Esophagus squamous epithelium (tissue), 4 donors: ENCODE data around the gene AVL9.

Experiments used
- POLR2A ChIP-seq, 4 donors: fragments of 450-650 bp; IDR thresholded peaks; one replicate each; pipeline ENCODE4 v1.6.1; 2017; ENCODE audit warnings: antibody characterized with exemption in 4 of 4, mild to moderate bottlenecking in 4 of 4, moderate library complexity in 3 of 4
- TF ChIP-seq, protein P1 (sequence below), 6 experiments: fragments of 450-650 bp in 4 of 6; fragments of 200-600 bp in 2 of 6; sonication (generic) in 2 of 6; IDR thresholded peaks; one replicate each; pipeline ENCODE4 v1.5.1; 2016 to 2019; ENCODE audit warnings: antibody characterized with exemption in 6 of 6, mild to moderate bottlenecking in 4 of 6, moderate library complexity in 4 of 6

DNA sequence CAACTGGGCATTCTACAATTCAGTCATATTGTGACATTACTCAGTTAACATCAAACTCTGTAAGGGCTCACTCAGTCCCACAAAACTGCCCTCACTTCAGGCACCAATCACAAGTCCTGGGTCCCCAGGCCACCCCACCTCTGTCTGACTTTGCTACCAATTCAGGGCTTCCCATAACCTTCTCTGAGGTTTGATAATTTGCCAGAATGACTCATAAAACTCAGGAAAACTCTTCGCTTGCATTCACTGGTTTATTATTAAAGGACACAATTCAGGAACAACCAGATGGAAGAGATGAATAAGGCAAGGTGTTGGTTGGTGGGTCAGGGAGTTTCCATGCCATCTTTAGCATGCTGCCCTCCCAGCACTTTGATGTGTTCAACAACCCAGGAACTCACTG is 41.3 kb downstream of the AVL9 start:
- TF ChIP-seq, protein P1, sequence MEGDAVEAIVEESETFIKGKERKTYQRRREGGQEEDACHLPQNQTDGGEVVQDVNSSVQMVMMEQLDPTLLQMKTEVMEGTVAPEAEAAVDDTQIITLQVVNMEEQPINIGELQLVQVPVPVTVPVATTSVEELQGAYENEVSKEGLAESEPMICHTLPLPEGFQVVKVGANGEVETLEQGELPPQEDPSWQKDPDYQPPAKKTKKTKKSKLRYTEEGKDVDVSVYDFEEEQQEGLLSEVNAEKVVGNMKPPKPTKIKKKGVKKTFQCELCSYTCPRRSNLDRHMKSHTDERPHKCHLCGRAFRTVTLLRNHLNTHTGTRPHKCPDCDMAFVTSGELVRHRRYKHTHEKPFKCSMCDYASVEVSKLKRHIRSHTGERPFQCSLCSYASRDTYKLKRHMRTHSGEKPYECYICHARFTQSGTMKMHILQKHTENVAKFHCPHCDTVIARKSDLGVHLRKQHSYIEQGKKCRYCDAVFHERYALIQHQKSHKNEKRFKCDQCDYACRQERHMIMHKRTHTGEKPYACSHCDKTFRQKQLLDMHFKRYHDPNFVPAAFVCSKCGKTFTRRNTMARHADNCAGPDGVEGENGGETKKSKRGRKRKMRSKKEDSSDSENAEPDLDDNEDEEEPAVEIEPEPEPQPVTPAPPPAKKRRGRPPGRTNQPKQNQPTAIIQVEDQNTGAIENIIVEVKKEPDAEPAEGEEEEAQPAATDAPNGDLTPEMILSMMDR (IDR thresholded peaks at IDR 0.05) = no peak
- no peak for TF ChIP-seq POLR2A (IDR thresholded peaks at IDR 0.05)
